Transverse colon (tissue), 4 donors: ENCODE data around the gene MAPKBP1. TPM values are rescaled to one million over a fixed set of nuclear protein-coding genes. Genes with fewer than 3 reads are reported as not detected.

Experiments
- DNase-seq: peaks from one replicate; pipeline ENCODE4 v3.0.0-alpha.2; 2019
- H3K27ac ChIP-seq, 4 donors: fragments of 200-600 bp; sonication (generic); 2 replicates each; pipeline ENCODE4 v1.5.1; 2016 to 2018; ENCODE audit warnings: inconsistent platforms in 4 of 4
- H3K27me3 ChIP-seq: fragments of 200-600 bp; sonication (generic); 2 replicates; pipeline ENCODE4 v1.5.1; 2017; ENCODE audit warnings: inconsistent platforms
- H3K36me3 ChIP-seq, 4 donors: fragments of 200-600 bp; sonication (generic); 2 replicates each; pipeline ENCODE4 v1.5.1; 2017 to 2019; ENCODE audit warnings: inconsistent platforms in 4 of 4
- H3K4me1 ChIP-seq, 4 donors: fragments of 200-600 bp; sonication (generic); 2 replicates each; pipeline ENCODE4 v1.5.1; 2017 to 2020; ENCODE audit warnings: inconsistent platforms in 4 of 4
- H3K4me3 ChIP-seq, 4 donors: fragments of 200-600 bp; sonication (generic); 1 replicate in 1 of 4; 2 replicates in 3 of 4; pipeline versions ENCODE4 v1.5.1 to v1.6.1; 2017 to 2019; ENCODE audit warnings: inconsistent platforms in 4 of 4
- H3K9me3 ChIP-seq, 2 donors: fragments of 200-600 bp; sonication (generic); 2 replicates each; pipeline ENCODE4 v1.5.1; 2017 to 2019; ENCODE audit warnings: inconsistent platforms in 2 of 2
- EP300 ChIP-seq: sonication (generic); formaldehyde crosslinking; IDR thresholded peaks from one replicate; pipeline ENCODE4 v1.6.1; 2017; ENCODE audit warnings: antibody characterized with exemption, low read depth
- POLR2A ChIP-seq: fragments of 450-650 bp; IDR thresholded peaks from one replicate; pipeline ENCODE4 v1.6.1; 2016; ENCODE audit warnings: antibody characterized with exemption, mild to moderate bottlenecking, moderate library complexity
- POLR2AphosphoS5 ChIP-seq, 3 donors: sonication (generic); formaldehyde crosslinking; IDR thresholded peaks; one replicate each; pipeline ENCODE4 v1.6.1; 2016; ENCODE audit warnings: antibody characterized with exemption in 3 of 3
- WGBS, 2 donors: methylation state at CpG; one replicate each; pipeline ENCODE4 v1.1.5; 2018; ENCODE audit warnings: low coverage in 1 of 2; 5-methylcytosine and 5-hydroxymethylcytosine counted together
- in situ Hi-C, 4 donors: fragments of 200-750 bp; cut with MboI; loops; one replicate each; pipeline versions ENCODE4 v1.15.0 to v1.15.1; 2017; ENCODE audit warnings: low sequenced_read_pairs in 3 of 4, low pct_ligation_motif_present in 1 of 4, low pct_unique_long_range_greater_than_20kb in 1 of 4
- intact Hi-C: fragments of 100-400 bp; cut with DNase I; formaldehyde crosslinking; loops from one replicate; pipeline ENCODE4 v1.15.1; 2023; ENCODE audit warnings: low total_unique reads
- small RNA-seq, 4 donors: library from RNA; depleted of rRNA; stranded (forward); fragments of <200 nt; gene quantifications; one replicate each; pipeline ENCODE3, GENCODE V24; 2016
- total RNA-seq, 4 donors: library from RNA; depleted of rRNA; stranded (reverse); fragments of >200 nt; gene quantifications; one replicate each; pipeline ENCODE4 v1.1.0, GENCODE V29; 2016
- TF ChIP-seq, protein P1 (sequence below), 5 experiments: fragments of 200-600 bp in 3 of 5; fragments of 450-650 bp in 2 of 5; sonication (generic) in 3 of 5; IDR thresholded peaks; 1 replicate in 2 of 5; 2 replicates in 3 of 5; pipeline ENCODE4 v1.5.1; 2016 to 2017; ENCODE audit warnings: antibody characterized with exemption in 5 of 5, inconsistent platforms in 3 of 5, mild to moderate bottlenecking in 2 of 5, moderate library complexity in 1 of 5

MAPKBP1 gene
- total RNA-seq, 4 donors from 2014 or later, result 16.0 to 36.4 (median 16.8) TPM

GRCh38 chr15:41876689-41877088, 102.4 kb downstream of the MAPKBP1 start:
- TF ChIP-seq, protein P1, sequence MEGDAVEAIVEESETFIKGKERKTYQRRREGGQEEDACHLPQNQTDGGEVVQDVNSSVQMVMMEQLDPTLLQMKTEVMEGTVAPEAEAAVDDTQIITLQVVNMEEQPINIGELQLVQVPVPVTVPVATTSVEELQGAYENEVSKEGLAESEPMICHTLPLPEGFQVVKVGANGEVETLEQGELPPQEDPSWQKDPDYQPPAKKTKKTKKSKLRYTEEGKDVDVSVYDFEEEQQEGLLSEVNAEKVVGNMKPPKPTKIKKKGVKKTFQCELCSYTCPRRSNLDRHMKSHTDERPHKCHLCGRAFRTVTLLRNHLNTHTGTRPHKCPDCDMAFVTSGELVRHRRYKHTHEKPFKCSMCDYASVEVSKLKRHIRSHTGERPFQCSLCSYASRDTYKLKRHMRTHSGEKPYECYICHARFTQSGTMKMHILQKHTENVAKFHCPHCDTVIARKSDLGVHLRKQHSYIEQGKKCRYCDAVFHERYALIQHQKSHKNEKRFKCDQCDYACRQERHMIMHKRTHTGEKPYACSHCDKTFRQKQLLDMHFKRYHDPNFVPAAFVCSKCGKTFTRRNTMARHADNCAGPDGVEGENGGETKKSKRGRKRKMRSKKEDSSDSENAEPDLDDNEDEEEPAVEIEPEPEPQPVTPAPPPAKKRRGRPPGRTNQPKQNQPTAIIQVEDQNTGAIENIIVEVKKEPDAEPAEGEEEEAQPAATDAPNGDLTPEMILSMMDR (IDR thresholded peaks at IDR 0.05), result no peak
- TF ChIP-seq POLR2A (no peak), EP300 (no peak), POLR2AphosphoS5 (IDR thresholded peaks at IDR 0.05) (no peak)
- in situ Hi-C loops (no loop called here), intact Hi-C loops (no loop called here)
- DNase-seq, result no peak
- Histone ChIP-seq H3K4me3 (no peak overlapping the region), H3K4me1 (peaks cover 2 to 4% (median 3%) of the 10 kb centered on the region in 4 donors), H3K36me3 (no peaks in the 10 kb centered on the region), H3K27ac (no peak overlapping the region), H3K9me3 (no peaks in the 10 kb centered on the region), H3K27me3 (peaks cover 17% of the 10 kb centered on the region)
- 71% methylated on average over 12 of the region's 12 CpGs; no CpG with 5 or more reads in 1 of the 2 donors for WGBS, 2 donors

Small RNA genes lying within 50 kb of the gene (small RNA-seq; reads per million reads assigned to genes)
- gene JMJD7-PLA2G4B (0 to 0.55 (median 0.26) reads per million in 4 donors), gene MIR4310 (0 reads per million in 4 donors), gene RNA5SP393 (0 reads per million in 4 donors)

Other genes starting within 250 kb of the MAPKBP1 start
- 10 to 100 TPM; 12.3 to 35.6 (median 19.7) TPM for gene RPAP1, start 230.2 kb upstream of the MAPKBP1 start, total RNA-seq
- 1 to 10 TPM in 1 of 4 donors, under 1 TPM in 2, not detected in 1; 0.60 to 1.6 (median 0.82) TPM for gene TYRO3, start 215.3 kb upstream of the MAPKBP1 start, total RNA-seq
- 10 to 100 TPM; 12.3 to 33.2 (median 27.6) TPM for gene MGA, start 114.1 kb upstream of the MAPKBP1 start, total RNA-seq
- gene JMJD7, start 53.6 kb downstream of the MAPKBP1 start, total RNA-seq, result 10 to 100 TPM in 2 of 4 donors, 1 to 10 TPM in 2; 1.9 to 10.9 (median 7.6) TPM
- gene PLA2G4B, start 64.4 kb downstream of the MAPKBP1 start, total RNA-seq, result 1 to 10 TPM in 3 of 4 donors, not detected in 1; 1.6 to 5.2 (median 3.5) TPM
- gene SPTBN5, start 119.6 kb downstream of the MAPKBP1 start, total RNA-seq, result 1 to 10 TPM in 2 of 4 donors, under 1 TPM in 2; 0.16 to 8.0 (median 1.1) TPM
- 10 to 100 TPM; 16.9 to 55.4 (median 35.5) TPM for gene EHD4, start 198.1 kb downstream of the MAPKBP1 start, total RNA-seq
- under 1 TPM in 1 of 4 donors, not detected in 3; 0.32 TPM for gene PLA2G4E, start 246.6 kb downstream of the MAPKBP1 start, total RNA-seq